ENCODE measurements around the gene ZFP57.
A peak's percentile ranks its signal among the peaks of the same experiment; 100 is the strongest.

Gene ZFP57

DNA sequence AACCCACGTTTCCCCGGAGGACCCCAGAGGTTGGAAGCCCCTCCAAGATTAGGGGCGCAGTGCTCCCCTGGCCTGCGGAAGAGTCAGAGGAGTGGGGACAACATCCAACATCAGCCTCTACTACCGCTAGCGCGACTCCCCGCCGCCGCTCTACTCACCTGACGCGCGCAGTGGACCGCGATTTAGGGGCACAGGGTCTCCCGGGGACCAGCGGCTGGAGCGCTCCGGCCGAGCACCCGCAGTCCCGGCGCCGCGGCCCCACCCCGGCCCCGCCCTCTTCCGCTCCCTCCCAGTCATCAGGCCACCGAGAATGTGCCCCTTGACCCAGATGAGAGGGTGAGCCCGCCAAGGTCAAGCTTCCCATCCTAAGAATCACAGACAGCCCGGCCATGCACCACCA is at the start of gene ZFP57:
Gene ZFP57 (minus strand): TSS at position 249 of the 400 bp plus-strand sequence. CDS start 4,149 bp downstream, outside the sequence.
- H3K4me3 ChIP-seq (ENCODE audit: low read depth, low read length) = no peak within 1 kb of the TSS

DNA sequence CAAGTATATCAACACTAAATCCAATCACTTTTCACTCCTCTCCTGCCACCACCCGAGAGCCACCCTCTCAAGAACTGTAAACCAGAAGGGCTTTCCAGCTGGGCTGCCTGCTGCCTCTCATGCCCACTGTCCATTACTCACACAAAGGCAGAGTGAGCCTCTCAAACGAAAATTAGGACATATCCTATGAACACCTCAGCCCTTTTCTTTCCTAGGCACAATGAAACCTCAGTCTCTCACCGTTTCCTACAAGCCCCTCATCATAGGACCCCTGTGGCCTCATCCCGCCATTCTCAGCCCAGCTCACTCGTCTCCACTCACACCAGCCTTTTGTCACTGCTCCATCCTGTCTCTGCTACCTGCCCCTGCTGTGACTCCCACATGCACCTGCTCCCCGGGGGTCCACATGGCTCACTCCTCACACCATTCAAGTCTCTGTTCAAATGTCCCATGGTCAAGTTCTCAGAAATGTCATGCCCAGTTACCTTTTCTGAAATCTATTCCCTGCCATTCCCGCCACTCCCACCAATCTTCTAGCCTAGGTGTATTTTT is 49.7 kb upstream of the ZFP57 start:
- Histone ChIP-seq H3K9ac (ENCODE audit: low read depth, low read length) (no peak overlapping the region), H3K27me3 (ENCODE audit: control insufficient read depth, insufficient read depth, low read length) (peaks cover 15% of the 10 kb centered on the region), H3K4me1 (ENCODE audit: control insufficient read depth, insufficient read depth, low read length) (no peaks in the 10 kb centered on the region)

More for the DNA sequence above, at the start of gene ZFP57:
- Histone ChIP-seq H3K36me3 (ENCODE audit: control insufficient read depth, insufficient read depth, low read length) (no peaks in the 10 kb centered on the region), H3K27me3 (ENCODE audit: control insufficient read depth, insufficient read depth, low read length) (no peaks in the 10 kb centered on the region), H3K9me3 (ENCODE audit: control insufficient read depth, insufficient read depth, low read length) (no peaks in the 10 kb centered on the region), H3K4me1 (ENCODE audit: control insufficient read depth, insufficient read depth, low read length) (peaks cover 10% of the 10 kb centered on the region), H3K9ac (ENCODE audit: low read depth, low read length) (no peak within 1 kb of the TSS)

DNA sequence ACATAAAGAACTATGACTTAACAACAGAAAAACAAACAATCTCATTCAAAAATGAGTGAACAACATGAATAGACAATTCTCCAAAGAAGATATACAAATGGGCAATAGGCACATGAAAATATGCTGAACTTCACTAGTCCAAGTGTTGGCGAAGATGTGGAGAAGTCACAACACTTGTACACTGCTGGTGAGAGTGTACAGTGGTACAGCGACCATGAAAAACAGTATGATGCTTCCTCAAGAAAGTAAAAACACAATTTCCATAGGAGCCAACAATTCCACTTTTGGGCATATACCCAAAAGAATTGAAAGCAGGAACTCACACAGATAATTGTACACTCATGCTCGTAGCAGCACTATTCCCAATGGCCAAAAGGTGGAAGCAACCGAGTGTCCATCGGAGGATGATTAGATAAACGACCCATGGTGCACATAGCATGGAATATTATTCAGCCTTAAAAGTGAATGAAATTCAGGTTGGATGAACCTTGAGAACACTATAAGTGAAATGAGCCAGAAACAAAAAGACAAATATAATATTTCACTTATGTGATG is 48.9 kb upstream of the ZFP57 start:
- Histone ChIP-seq H3K27me3 (ENCODE audit: control insufficient read depth, insufficient read depth, low read length) (peaks cover 23% of the 10 kb centered on the region), H3K4me1 (ENCODE audit: control insufficient read depth, insufficient read depth, low read length) (no peaks in the 10 kb centered on the region), H3K36me3 (ENCODE audit: control insufficient read depth, insufficient read depth, low read length) (no peaks in the 10 kb centered on the region)

More for the DNA sequence above, 49.7 kb upstream of the ZFP57 start:
- H3K9me3 ChIP-seq (ENCODE audit: control insufficient read depth, insufficient read depth, low read length) = no peaks in the 10 kb centered on the region
- no peak overlapping the region for H3K4me3 ChIP-seq (ENCODE audit: low read depth, low read length)
- H3K36me3 ChIP-seq (ENCODE audit: control insufficient read depth, insufficient read depth, low read length) = no peaks in the 10 kb centered on the region

DNA sequence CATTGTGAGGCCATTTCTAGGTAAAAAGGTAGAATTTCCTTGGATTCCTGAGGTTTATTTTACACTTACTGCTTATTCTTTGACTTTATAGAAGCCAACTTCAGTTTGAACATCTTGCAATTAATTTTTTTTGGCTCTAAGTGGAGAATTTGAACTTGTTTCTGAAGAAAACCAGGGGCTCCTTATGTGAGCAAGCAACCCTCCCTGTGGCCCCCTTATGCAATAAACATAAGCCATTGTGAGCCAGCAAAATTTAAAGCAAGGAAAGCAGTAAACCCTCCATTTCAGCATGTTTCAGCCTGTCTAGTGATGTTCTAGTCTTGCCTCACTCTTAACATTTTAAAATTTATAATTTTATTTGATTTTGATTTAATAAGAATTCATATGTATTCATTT is 47.9 kb upstream of the ZFP57 start:
- Histone ChIP-seq H3K9me3 (ENCODE audit: control insufficient read depth, insufficient read depth, low read length) (no peaks in the 10 kb centered on the region), H3K4me1 (ENCODE audit: control insufficient read depth, insufficient read depth, low read length) (no peaks in the 10 kb centered on the region), H3K36me3 (ENCODE audit: control insufficient read depth, insufficient read depth, low read length) (no peaks in the 10 kb centered on the region), H3K4me3 (ENCODE audit: low read depth, low read length) (no peak overlapping the region), H3K9ac (ENCODE audit: low read depth, low read length) (no peak overlapping the region), H3K27me3 (ENCODE audit: control insufficient read depth, insufficient read depth, low read length) (peaks cover 32% of the 10 kb centered on the region)

More for the DNA sequence above, 48.9 kb upstream of the ZFP57 start:
- H3K9me3 ChIP-seq (ENCODE audit: control insufficient read depth, insufficient read depth, low read length) = no peaks in the 10 kb centered on the region
- no peak overlapping the region for H3K9ac ChIP-seq (ENCODE audit: low read depth, low read length)
- H3K4me3 ChIP-seq (ENCODE audit: low read depth, low read length) = no peak overlapping the region

DNA sequence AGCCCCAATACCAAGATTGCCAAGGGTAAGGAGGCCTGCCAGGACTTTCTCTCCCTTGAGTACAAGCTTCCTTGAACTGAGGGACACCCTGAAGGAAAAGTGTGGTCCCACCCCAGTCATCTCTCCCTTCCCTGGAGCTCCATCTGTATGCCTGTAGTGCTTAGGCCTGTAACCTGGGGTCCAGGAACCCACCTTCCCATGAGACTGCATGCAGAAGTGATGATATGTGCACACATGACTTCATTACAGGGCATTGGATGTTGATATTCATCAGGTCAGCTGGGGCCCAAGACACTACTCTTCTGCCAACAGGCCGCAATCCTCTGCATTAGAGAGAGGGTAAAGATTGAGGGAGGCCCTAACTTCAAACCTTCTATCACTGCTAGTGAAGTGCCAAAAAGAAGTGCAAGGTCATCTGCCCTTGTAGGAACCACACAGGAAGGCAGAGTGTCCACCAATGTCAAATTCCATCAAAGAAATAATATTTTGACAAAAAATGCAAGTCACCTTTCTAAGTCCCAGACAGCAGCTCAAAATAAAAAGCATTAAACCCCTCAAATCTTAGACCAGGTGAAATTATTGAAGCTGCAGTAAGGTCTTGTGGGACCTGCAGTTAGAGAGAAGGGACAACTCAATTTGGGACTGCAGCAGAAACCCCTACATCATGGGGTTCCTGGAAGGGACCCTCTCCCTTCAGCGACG is 47.4 kb upstream of the ZFP57 start:
- Histone ChIP-seq H3K4me1 (ENCODE audit: control insufficient read depth, insufficient read depth, low read length) (no peaks in the 10 kb centered on the region), H3K36me3 (ENCODE audit: control insufficient read depth, insufficient read depth, low read length) (no peaks in the 10 kb centered on the region), H3K9me3 (ENCODE audit: control insufficient read depth, insufficient read depth, low read length) (no peaks in the 10 kb centered on the region), H3K27me3 (ENCODE audit: control insufficient read depth, insufficient read depth, low read length) (peaks cover 32% of the 10 kb centered on the region), H3K9ac (ENCODE audit: low read depth, low read length) (no peak overlapping the region), H3K4me3 (ENCODE audit: low read depth, low read length) (no peak overlapping the region)

DNA sequence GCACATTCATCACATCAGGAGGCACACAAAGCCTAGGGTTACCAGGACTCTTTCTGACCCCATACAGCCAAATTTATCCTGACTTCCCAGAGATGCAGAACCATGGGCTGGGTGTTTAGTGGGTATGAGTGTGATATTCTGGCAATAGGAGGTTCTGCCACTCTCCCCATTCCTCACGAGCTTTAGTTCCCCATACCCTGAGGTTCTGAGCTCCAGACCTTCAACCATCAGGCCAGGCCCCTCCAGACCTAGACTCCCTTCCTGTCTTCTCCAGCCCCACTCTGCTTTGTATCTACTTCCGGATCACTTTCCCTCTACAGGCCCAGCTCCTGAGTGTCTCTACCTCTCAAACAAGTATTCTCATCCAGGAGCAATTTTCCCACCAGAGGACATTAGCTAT is 46.7 kb upstream of the ZFP57 start:
- no peak overlapping the region for H3K4me3 ChIP-seq (ENCODE audit: low read depth, low read length)
- peaks cover 35% of the 10 kb centered on the region for H3K27me3 ChIP-seq (ENCODE audit: control insufficient read depth, insufficient read depth, low read length)
- H3K4me1 ChIP-seq (ENCODE audit: control insufficient read depth, insufficient read depth, low read length) = no peaks in the 10 kb centered on the region
- H3K9ac ChIP-seq (ENCODE audit: low read depth, low read length) = no peak overlapping the region
- H3K9me3 ChIP-seq (ENCODE audit: control insufficient read depth, insufficient read depth, low read length) = no peaks in the 10 kb centered on the region
- no peaks in the 10 kb centered on the region for H3K36me3 ChIP-seq (ENCODE audit: control insufficient read depth, insufficient read depth, low read length)

DNA sequence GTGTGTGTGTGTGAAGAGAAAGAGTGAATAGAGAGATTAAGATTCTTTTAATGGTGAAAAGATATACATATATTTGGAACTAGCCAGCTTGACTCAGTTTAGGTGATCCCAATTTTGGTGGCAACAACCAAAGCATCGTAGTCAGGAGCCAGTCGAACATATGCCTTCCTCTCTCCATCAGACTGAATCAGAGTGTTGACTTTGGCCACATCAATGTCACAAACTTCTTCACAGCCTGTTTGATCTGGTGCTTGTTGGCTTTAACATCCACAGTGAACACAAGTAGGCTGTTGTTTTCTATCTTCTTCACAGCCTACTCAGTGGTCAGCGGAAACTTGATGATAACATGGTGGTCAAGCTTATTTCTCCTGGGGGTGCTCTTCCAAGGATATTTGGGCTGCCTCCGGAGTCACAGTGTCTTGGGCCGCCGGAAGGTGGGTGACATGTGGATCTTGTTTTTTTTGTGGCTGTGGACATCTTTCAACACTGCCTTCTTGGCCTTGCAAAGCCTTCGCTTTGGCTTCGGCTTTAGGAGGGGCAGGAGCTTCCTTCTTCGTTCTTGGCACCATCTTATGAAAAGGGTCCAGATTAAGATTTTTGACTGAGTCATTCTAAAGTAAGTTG is 45.7 kb upstream of the ZFP57 start:
- no peaks in the 10 kb centered on the region for H3K4me1 ChIP-seq (ENCODE audit: control insufficient read depth, insufficient read depth, low read length)
- no peaks in the 10 kb centered on the region for H3K9me3 ChIP-seq (ENCODE audit: control insufficient read depth, insufficient read depth, low read length)
- H3K27me3 ChIP-seq (ENCODE audit: control insufficient read depth, insufficient read depth, low read length) = peaks cover 39% of the 10 kb centered on the region
- H3K4me3 ChIP-seq (ENCODE audit: low read depth, low read length) = no peak overlapping the region
- H3K9ac ChIP-seq (ENCODE audit: low read depth, low read length) = no peak overlapping the region
- no peaks in the 10 kb centered on the region for H3K36me3 ChIP-seq (ENCODE audit: control insufficient read depth, insufficient read depth, low read length)

DNA sequence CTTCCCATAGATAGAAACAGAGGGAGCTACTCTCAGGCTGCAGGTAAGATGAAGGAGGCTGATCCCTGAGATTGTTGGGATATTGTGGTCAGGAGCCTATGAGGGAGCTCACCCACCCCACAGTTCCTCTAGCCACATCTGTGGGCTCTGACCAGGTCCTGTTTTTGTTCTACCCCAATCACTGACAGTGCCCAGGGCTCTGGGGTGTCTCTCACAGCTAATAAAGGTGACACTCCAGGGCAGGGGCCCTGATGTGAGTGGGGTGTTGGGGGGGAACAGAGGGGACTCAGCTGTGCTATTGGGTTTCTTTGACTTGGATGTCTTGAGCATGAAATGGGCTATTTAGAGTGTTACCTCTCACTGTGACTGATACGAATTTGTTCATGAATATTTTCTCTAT is 45.0 kb upstream of the ZFP57 start:
- Histone ChIP-seq H3K36me3 (ENCODE audit: control insufficient read depth, insufficient read depth, low read length) (no peaks in the 10 kb centered on the region), H3K9me3 (ENCODE audit: control insufficient read depth, insufficient read depth, low read length) (no peaks in the 10 kb centered on the region), H3K4me3 (ENCODE audit: low read depth, low read length) (no peak overlapping the region), H3K27me3 (ENCODE audit: control insufficient read depth, insufficient read depth, low read length) (peaks cover 39% of the 10 kb centered on the region), H3K4me1 (ENCODE audit: control insufficient read depth, insufficient read depth, low read length) (no peaks in the 10 kb centered on the region), H3K9ac (ENCODE audit: low read depth, low read length) (no peak overlapping the region)

DNA sequence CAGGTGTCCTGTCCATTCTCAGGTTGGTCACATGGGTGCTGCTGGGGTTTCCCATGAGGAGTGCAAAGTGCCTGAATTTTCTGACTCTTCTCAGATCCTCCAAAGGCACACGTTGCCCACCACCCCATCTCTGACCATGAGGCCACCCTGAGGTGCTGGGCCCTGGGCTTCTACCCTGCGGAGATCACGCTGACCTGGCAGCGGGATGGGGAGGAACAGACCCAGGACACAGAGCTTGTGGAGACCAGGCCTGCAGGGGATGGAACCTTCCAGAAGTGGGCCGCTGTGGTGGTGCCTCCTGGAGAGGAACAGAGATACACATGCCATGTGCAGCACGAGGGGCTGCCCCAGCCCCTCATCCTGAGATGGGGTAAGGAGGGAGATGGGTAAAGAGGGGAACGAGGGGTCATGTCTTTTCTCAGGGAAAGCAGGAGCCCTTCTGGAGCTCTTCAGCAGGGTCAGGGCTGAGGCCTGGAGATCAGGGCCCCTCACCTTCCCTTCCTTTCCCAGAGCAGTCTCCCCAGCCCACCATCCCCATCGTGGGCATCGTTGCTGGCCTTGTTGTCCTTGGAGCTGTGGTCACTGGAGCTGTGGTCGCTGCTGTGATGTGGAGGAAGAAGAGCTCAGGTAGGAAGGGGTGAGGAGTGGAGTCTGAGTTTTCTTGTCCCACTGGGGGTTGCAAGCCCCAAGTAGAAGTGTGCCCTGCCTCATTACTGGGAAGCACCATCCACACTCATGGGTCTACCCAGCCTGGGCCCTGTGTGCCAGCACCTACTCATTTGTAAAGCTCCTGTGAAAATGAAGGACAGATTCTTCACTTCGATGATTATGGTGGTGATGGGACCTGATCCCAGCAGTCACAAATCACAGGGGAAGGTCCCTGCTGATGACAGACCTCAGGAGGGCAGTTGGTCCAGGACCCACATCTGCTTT is 44.3 kb upstream of the ZFP57 start:
- no peak overlapping the region for H3K4me3 ChIP-seq (ENCODE audit: low read depth, low read length)
- H3K9me3 ChIP-seq (ENCODE audit: control insufficient read depth, insufficient read depth, low read length) = no peaks in the 10 kb centered on the region
- H3K9ac ChIP-seq (ENCODE audit: low read depth, low read length) = no peak overlapping the region
- H3K27me3 ChIP-seq (ENCODE audit: control insufficient read depth, insufficient read depth, low read length) = peaks cover 34% of the 10 kb centered on the region
- H3K36me3 ChIP-seq (ENCODE audit: control insufficient read depth, insufficient read depth, low read length) = no peaks in the 10 kb centered on the region
- H3K4me1 ChIP-seq (ENCODE audit: control insufficient read depth, insufficient read depth, low read length) = no peaks in the 10 kb centered on the region

DNA sequence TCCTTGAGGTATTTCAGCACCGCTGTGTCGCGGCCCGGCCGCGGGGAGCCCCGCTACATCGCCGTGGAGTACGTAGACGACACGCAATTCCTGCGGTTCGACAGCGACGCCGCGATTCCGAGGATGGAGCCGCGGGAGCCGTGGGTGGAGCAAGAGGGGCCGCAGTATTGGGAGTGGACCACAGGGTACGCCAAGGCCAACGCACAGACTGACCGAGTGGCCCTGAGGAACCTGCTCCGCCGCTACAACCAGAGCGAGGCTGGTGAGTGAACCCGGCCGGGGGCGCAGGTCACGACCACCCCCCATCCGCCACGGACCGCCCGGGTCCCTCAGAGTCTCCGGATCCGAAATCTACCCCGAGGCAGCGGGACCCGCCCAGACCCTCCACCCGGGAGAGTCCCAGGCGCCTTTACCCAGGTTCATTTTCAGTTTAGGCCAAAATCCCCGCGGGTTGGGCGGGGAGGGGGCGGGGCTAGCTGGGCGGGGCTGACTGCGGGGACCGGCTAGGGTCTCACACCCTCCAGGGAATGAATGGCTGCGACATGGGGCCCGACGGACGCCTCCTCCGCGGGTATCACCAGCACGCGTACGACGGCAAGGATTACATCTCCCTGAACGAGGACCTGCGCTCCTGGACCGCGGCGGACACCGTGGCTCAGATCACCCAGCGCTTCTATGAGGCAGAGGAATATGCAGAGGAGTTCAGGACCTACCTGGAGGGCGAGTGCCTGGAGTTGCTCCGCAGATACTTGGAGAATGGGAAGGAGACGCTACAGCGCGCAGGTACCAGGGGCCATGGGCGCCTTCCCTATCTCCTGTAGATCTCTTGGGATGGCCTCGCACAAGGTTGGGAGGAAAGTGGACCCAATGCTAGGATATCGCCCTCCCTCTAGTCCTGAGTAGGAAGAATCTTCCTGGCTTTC is 43.0 kb upstream of the ZFP57 start:
- Histone ChIP-seq H3K27me3 (ENCODE audit: control insufficient read depth, insufficient read depth, low read length) (peaks cover 33% of the 10 kb centered on the region), H3K9ac (ENCODE audit: low read depth, low read length) (no peak overlapping the region), H3K36me3 (ENCODE audit: control insufficient read depth, insufficient read depth, low read length) (no peaks in the 10 kb centered on the region), H3K4me3 (ENCODE audit: low read depth, low read length) (peak overlapping the region; percentile 84), H3K9me3 (ENCODE audit: control insufficient read depth, insufficient read depth, low read length) (no peaks in the 10 kb centered on the region), H3K4me1 (ENCODE audit: control insufficient read depth, insufficient read depth, low read length) (no peaks in the 10 kb centered on the region)
